H1 (cell line): ENCODE results near the gene PRKRIP1.

Source experiments
- BACH1 ChIP-seq: IDR thresholded peaks from 2 replicates; pipeline ENCODE4 v1.6.1; 2012; ENCODE audit warnings: low read length, improper control_type of control experiment
- BRCA1 ChIP-seq: IDR thresholded peaks from 2 replicates; pipeline ENCODE4 v1.6.1; 2012; ENCODE audit warnings: low read depth, low read length, improper control_type of control experiment
- CTCF ChIP-seq, 3 experiments: IDR thresholded peaks; 1 replicate in 2 of 3; 2 replicates in 1 of 3; pipeline versions ENCODE4 v1.5.1 to v1.6.1; 2011; ENCODE audit warnings: low read length in 3 of 3, mild to moderate bottlenecking in 3 of 3, inconsistent platforms in 2 of 3, low read depth in 1 of 3, moderate library complexity in 1 of 3; ENCODE audit not compliant: insufficient read depth in 1 of 3; ENCODE audit errors: control extremely low read depth in 1 of 3
- EGR1 ChIP-seq: IDR thresholded peaks from 2 replicates; pipeline ENCODE4 v1.6.1; 2011; ENCODE audit warnings: low read depth, low read length, borderline replicate concordance
- EZH2 ChIP-seq: fragments of 200-600 bp; sonication (generic); IDR thresholded peaks from 2 replicates; pipeline ENCODE4 v1.7.1; 2012; ENCODE audit warnings: low read depth, mild to moderate bottlenecking, moderate library complexity, low read length, inconsistent platforms; ENCODE audit not compliant: severe bottlenecking
- GABPA ChIP-seq: IDR thresholded peaks from 2 replicates; pipeline ENCODE4 v1.6.1; 2011; ENCODE audit warnings: mild to moderate bottlenecking, low read length, moderate library complexity, borderline replicate concordance; ENCODE audit not compliant: insufficient read depth
- JUN ChIP-seq: IDR thresholded peaks from 2 replicates; pipeline ENCODE4 v1.6.1; 2011; ENCODE audit warnings: low read depth, mild to moderate bottlenecking, improper control_type of control experiment, low read length
- KDM1A ChIP-seq: fragments of 200-600, 300-600 bp; sonication (generic); IDR thresholded peaks from 2 replicates; pipeline ENCODE4 v1.7.1; 2016; ENCODE audit warnings: mild to moderate bottlenecking, low read length, borderline replicate concordance
- NRF1 ChIP-seq: IDR thresholded peaks from 2 replicates; pipeline ENCODE4 v1.6.1; 2011; ENCODE audit warnings: mild to moderate bottlenecking, low read depth, low read length, improper control_type of control experiment
- POLR2A ChIP-seq, 2 experiments: IDR thresholded peaks; 1 replicate in 1 of 2; 2 replicates in 1 of 2; pipeline ENCODE4 v1.6.1; 2011; ENCODE audit warnings: low read depth in 2 of 2, low read length in 2 of 2, mild to moderate bottlenecking in 2 of 2; ENCODE audit errors: control extremely low read depth in 1 of 2
- POLR2AphosphoS5 ChIP-seq: IDR thresholded peaks from 2 replicates; pipeline ENCODE4 v1.6.1; 2011; ENCODE audit warnings: low read depth, low read length
- TEAD4 ChIP-seq: IDR thresholded peaks from 2 replicates; pipeline ENCODE4 v1.6.1; 2012; ENCODE audit warnings: low read depth, low read length, inconsistent platforms, mixed read lengths
- YY1 ChIP-seq: IDR thresholded peaks from 2 replicates; pipeline ENCODE4 v1.6.1; 2011; ENCODE audit warnings: low read depth, mild to moderate bottlenecking, low read length
- ZNF274 ChIP-seq: IDR thresholded peaks from 2 replicates; pipeline ENCODE4 v1.7.0; 2012; ENCODE audit warnings: low read length, borderline replicate concordance; ENCODE audit errors: extremely low read depth

GRCh38 chr7:102472126-102473041, 76.2 kb downstream of the PRKRIP1 start:
- TF ChIP-seq BACH1 (no peak), POLR2A (IDR thresholded peaks at IDR 0.05; ENCODE audit: control extremely low read depth in 1 of 2, low read depth in 2 of 2, low read length in 2 of 2) (no peak), CTCF (IDR thresholded peaks at IDR 0.05; ENCODE audit: control extremely low read depth in 1 of 3, insufficient read depth in 1 of 3, low read depth in 1 of 3, low read length in 3 of 3) (no peak), JUN (no peak), POLR2AphosphoS5 (0 out of 2 replicates have a peak, but pooled peaks have one; percentile 27), NRF1 (no peak), GABPA (no peak), EZH2 (no peak), EGR1 (no peak), BRCA1 (no peak), YY1 (no peak), KDM1A (no peak), ZNF274 (no peak), TEAD4 (no peak)
